Mucosa of rectum (tissue), 2 donors: ENCODE data around the gene LRFN2.

Experiments used
- H3K27ac ChIP-seq, 2 donors: one replicate each; pipeline ENCODE4 v1.7.0; 2013; ENCODE audit warnings: inconsistent platforms in 2 of 2, low read depth in 2 of 2, low read length in 2 of 2
- H3K27me3 ChIP-seq, 2 donors: one replicate each; pipeline ENCODE4 v1.7.0; 2013; ENCODE audit warnings: low read length in 2 of 2; ENCODE audit not compliant: control insufficient read depth in 2 of 2, insufficient read depth in 2 of 2
- H3K36me3 ChIP-seq, 2 donors: one replicate each; pipeline ENCODE4 v1.7.0; 2013; ENCODE audit warnings: low read length in 2 of 2; ENCODE audit not compliant: control insufficient read depth in 2 of 2, insufficient read depth in 2 of 2
- H3K4me1 ChIP-seq, 2 donors: one replicate each; pipeline ENCODE4 v1.7.0; 2013; ENCODE audit warnings: low read length in 2 of 2, mild to moderate bottlenecking in 1 of 2; ENCODE audit not compliant: control insufficient read depth in 2 of 2, insufficient read depth in 2 of 2
- H3K4me3 ChIP-seq, 2 donors: one replicate each; pipeline ENCODE4 v1.7.0; 2013; ENCODE audit warnings: low read length in 2 of 2
- H3K9ac ChIP-seq, 2 donors: one replicate each; pipeline ENCODE4 v1.7.0; 2013; ENCODE audit warnings: low read length in 2 of 2, low read depth in 1 of 2, mild to moderate bottlenecking in 1 of 2
- H3K9me3 ChIP-seq, 2 donors: one replicate each; pipeline ENCODE4 v1.7.0; 2013; ENCODE audit warnings: low read length in 2 of 2; ENCODE audit not compliant: control insufficient read depth in 2 of 2
- donor health status: healthy.
- donor health status: Normal muscosa, but diverticular disease.

The LRFN2 gene

DNA sequence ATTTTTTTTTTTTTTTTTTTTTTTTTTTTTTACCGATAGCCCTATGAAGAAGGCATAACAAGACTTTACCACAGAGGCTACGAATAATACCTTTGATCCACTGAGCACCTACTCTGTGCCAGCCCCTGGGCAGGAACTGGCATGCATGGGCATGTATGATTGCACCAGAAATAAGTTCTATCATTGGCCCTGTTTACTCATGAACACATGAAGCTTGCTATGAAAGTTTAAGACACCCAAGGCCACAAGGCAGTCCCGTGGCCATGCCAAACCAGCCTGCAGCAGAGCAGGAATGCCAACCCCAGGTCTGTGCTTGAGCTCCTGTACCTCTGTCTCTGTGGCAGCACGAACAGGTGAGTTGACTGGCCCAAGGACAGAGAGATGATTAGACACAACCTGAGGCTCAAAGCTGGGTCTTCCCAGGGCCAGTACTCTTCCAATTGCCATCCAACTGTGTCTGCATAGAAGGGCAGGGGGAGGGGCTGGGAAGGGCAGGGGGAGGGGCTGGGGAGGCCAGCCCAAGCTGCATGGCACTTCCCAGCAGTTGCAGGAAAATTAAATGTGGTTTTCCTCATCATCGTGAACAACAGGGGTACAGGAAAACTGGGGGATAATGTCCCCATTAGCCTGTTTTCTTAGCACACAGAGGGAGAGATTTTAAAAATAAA lies 63.5 kb downstream of the LRFN2 start:
- no peaks in the 10 kb centered on the region for H3K4me1 ChIP-seq
- H3K9ac ChIP-seq, result no peak overlapping the region
- no peak overlapping the region for H3K4me3 ChIP-seq
- no peaks in the 10 kb centered on the region for H3K36me3 ChIP-seq
- H3K27ac ChIP-seq, result no peak overlapping the region
- H3K9me3 ChIP-seq, result no peaks in the 10 kb centered on the region
- no peaks in the 10 kb centered on the region for H3K27me3 ChIP-seq

DNA sequence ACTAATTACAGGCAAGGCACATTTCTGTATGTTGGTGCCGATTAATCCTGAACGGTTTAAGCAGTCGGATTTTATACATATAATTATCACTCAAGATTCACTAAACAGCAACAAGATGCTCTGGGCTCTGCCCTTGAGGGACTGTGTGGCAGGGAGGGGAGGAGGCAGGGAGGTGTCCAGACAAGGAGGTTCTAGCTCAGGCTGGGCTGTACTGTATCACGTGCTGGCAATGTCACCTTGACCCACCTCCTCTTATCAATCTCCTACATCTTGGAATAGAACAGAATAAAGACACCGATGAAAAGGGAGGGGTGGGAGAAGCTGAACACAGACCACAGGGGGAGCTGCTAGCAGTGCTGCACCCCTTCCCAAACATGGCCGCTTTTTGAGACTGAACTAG lies 65.7 kb downstream of the LRFN2 start:
- Histone ChIP-seq H3K27me3 (no peaks in the 10 kb centered on the region), H3K4me3 (no peak overlapping the region), H3K4me1 (no peaks in the 10 kb centered on the region), H3K9ac (no peak overlapping the region), H3K9me3 (no peaks in the 10 kb centered on the region), H3K36me3 (no peaks in the 10 kb centered on the region), H3K27ac (no peak overlapping the region)

DNA sequence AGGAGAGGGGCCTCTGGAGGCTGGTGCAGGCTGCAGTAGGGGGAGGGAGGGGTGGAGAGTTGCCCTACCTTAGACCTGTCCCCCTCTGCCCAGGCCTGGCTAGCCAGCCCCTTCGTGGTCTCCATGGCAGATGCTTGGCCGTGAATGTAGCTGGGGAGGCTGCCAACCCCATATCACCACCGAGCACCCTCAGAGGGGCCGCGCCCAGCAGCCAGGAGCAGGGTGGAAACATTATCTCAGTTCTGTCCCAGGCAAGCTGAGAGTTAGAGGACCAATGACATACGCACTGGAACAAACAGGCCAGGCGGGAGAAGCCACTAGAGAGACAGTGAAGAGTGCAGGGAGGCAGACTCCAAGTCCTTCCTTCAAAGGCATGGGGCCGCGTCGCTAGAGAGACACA lies 66.5 kb downstream of the LRFN2 start:
- Histone ChIP-seq H3K27me3 (no peaks in the 10 kb centered on the region), H3K4me3 (no peak overlapping the region), H3K27ac (no peak overlapping the region), H3K9ac (no peak overlapping the region), H3K36me3 (no peaks in the 10 kb centered on the region), H3K4me1 (no peaks in the 10 kb centered on the region), H3K9me3 (no peaks in the 10 kb centered on the region)

DNA sequence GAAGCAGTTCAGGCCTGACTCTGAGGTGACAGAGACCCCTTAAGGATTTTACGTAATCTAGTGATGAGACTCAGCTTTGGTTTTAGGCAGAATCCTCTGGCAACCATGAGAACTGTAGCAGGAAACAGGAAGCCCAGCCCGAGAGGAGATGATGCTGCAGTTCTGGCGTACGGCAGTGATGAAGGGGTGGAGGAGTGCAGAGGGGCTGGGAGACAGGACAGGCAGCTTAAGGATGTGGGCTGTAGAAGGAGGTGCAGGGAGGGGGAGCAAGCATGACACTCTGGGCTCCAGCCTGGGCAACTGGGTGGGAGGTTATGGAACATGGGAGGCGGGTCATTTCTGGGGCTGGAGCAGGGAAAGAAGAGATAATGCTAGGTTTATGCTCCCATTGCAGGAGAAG lies 67.1 kb downstream of the LRFN2 start:
- Histone ChIP-seq H3K36me3 (no peaks in the 10 kb centered on the region), H3K4me1 (no peaks in the 10 kb centered on the region), H3K9ac (no peak overlapping the region), H3K9me3 (no peaks in the 10 kb centered on the region), H3K27ac (no peak overlapping the region), H3K27me3 (no peaks in the 10 kb centered on the region), H3K4me3 (no peak overlapping the region)

DNA sequence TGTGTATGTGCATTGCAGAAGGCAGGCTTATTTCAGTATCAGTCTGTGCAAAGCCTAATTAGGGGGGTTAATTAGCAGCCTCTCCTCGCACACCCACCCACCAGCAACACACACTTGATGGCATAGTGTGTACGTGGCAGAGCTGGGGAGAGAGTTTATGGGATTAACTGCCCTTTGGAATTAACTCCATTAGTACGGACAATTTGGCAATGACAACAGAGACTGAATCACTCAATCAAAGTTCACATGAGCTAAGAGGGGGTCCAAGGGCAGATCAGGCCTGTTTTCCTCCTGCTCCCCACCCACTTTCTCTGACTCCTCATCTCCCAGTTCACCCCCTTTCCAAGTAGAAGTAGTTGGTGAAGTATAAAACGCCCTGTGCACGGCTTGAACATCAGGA lies 69.5 kb downstream of the LRFN2 start:
- Histone ChIP-seq H3K27me3 (no peaks in the 10 kb centered on the region), H3K9me3 (no peaks in the 10 kb centered on the region), H3K9ac (no peak overlapping the region), H3K4me1 (no peaks in the 10 kb centered on the region), H3K27ac (no peak overlapping the region), H3K4me3 (no peak overlapping the region), H3K36me3 (no peaks in the 10 kb centered on the region)

DNA sequence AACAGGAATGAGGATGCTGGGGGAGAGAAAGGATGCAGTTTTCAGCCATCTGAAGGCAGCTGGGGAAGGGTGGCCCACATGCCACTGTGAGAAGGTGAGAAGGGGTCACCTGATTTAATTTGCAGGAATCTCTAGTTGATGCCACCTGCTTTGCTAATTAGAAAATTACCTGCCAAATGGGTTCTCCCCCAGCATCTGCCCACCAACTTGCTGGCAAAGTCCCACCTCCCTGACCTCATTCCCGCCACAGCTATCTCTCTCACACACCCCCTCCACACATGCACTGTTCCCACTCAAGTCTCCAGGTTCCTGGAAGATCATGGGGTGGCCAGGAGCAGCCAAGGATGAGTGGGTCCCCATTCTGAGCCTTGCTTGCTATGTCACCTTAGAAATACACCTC lies 70.7 kb downstream of the LRFN2 start:
- Histone ChIP-seq H3K27ac (no peak overlapping the region), H3K9ac (no peak overlapping the region), H3K4me1 (no peaks in the 10 kb centered on the region), H3K27me3 (no peaks in the 10 kb centered on the region), H3K4me3 (no peak overlapping the region), H3K36me3 (no peaks in the 10 kb centered on the region), H3K9me3 (no peaks in the 10 kb centered on the region)

DNA sequence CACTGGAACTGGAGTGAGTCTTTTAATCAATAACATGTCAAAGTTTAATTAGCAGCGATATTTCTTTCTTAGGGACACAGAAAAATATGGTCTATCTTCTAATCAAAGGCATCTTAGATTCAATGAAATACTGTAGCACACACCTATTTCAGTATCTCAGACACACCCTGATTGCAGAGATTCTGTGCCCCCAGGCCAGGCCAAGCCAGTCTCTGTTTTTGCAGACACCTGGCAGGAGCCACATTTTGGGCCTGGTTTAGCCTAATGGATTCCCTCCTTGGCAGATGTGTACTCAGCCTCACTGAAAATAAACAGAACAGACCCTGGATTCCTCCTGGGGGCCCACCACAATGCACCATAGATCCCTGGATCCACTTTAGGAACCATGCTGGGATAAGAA lies 74.8 kb downstream of the LRFN2 start:
- H3K4me1 ChIP-seq, result no peaks in the 10 kb centered on the region
- no peak overlapping the region for H3K4me3 ChIP-seq
- no peaks in the 10 kb centered on the region for H3K9me3 ChIP-seq
- no peak overlapping the region for H3K9ac ChIP-seq
- H3K27ac ChIP-seq, result no peak overlapping the region
- no peaks in the 10 kb centered on the region for H3K27me3 ChIP-seq
- H3K36me3 ChIP-seq, result no peaks in the 10 kb centered on the region

DNA sequence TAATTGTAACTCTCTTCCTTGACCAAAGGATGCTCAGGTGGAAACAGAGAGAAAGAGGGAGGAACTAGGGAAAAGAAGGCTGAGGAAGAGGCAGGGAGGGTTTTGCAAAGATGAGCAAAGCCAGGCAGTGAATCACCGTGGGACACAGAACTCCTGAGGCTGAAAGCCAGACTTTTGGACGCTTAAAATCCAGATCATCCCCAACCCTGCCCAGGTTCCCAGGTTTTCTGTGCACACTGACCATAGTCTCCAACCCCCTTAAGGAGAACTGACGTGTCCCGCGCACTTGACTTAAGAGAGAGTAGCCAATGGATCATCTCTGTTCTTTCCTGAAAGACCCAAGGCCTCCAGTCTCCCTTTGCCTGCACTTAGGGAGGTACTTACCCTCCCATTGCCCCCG lies 75.3 kb downstream of the LRFN2 start:
- Histone ChIP-seq H3K36me3 (no peaks in the 10 kb centered on the region), H3K4me3 (no peak overlapping the region), H3K4me1 (no peaks in the 10 kb centered on the region), H3K27me3 (no peaks in the 10 kb centered on the region), H3K9ac (no peak overlapping the region), H3K9me3 (no peaks in the 10 kb centered on the region), H3K27ac (no peak overlapping the region)

DNA sequence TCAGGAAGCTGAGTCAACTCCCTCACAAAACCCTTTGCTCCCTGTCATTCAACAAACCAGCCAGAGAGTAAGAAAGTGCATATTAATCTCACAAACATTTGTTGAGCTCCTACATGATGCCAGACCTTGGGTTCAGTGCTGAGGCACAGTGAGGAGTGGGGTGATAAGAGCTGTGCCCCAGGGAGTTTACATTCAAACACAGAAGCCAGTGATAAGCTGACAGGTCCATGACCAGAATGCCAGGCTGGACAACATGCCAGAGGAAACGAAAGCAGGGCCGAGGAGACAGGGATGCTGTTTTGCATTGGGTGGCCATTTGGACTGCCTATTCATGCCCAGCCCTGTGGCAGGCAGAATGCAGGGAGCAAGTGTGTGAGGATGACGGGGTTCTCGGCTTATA lies 76.7 kb downstream of the LRFN2 start:
- no peak overlapping the region for H3K9ac ChIP-seq
- H3K4me3 ChIP-seq, result no peak overlapping the region
- no peaks in the 10 kb centered on the region for H3K36me3 ChIP-seq
- no peaks in the 10 kb centered on the region for H3K4me1 ChIP-seq
- no peaks in the 10 kb centered on the region for H3K9me3 ChIP-seq
- no peak overlapping the region for H3K27ac ChIP-seq
- no peaks in the 10 kb centered on the region for H3K27me3 ChIP-seq

DNA sequence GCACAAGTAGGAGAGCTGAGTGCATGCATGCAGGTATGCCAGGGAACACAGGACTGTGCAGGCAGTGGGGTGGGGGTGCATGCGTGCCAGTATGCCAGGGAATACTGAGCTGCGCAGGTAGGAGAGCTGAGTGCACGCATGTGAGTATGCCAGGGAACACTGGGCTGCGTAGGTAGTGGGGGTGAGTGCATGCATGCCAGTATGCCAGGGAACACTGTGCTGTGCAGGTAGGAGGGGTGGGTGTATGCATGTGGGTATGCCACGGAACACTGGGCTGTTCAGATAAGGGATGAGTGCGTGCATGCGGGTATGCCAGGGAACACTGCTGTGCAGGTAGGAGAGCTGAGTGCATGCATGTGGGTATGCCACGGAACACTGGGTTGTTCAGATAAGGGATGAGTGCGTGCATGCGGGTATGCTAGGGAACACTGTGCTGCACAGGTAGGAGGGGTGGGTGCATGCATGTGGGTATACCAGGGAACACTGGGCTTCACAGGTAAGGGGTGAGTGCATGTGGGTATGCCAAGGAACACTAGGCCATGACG lies 77.4 kb downstream of the LRFN2 start:
- Histone ChIP-seq H3K4me1 (no peaks in the 10 kb centered on the region), H3K9ac (no peak overlapping the region), H3K9me3 (no peaks in the 10 kb centered on the region), H3K36me3 (no peaks in the 10 kb centered on the region), H3K27ac (no peak overlapping the region), H3K4me3 (no peak overlapping the region), H3K27me3 (no peaks in the 10 kb centered on the region)

DNA sequence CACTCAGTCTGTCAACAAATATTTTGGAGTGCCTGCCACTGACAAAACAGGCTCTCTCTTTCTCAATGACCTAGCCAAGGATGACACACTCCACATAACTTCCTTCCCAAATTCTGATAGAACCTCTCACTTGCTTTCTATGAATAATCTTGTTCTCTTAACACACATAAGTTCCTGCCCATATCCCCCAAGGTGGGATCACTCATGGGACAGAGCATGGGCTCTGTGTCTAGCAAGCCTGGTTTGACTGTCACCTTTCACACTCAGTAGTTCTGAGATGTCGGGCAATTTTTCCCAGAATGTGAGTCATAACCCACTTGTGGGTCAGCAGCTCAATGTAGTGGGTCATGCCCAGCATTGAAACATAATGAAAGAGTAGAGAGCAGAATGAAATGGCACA lies 78.1 kb downstream of the LRFN2 start:
- no peak overlapping the region for H3K27ac ChIP-seq
- H3K36me3 ChIP-seq, result no peaks in the 10 kb centered on the region
- H3K27me3 ChIP-seq, result no peaks in the 10 kb centered on the region

More for the DNA sequence above, 78.1 kb downstream of the LRFN2 start:
- Histone ChIP-seq H3K9me3 (no peaks in the 10 kb centered on the region), H3K4me1 (no peaks in the 10 kb centered on the region), H3K9ac (no peak overlapping the region), H3K4me3 (no peak overlapping the region)
